Measurements from ENCODE around the gene EIF2B4. TPM values are rescaled to one million over a fixed set of nuclear protein-coding genes. Genes with fewer than 3 reads are reported as not detected.
A peak's percentile ranks its signal among the peaks of the same experiment; 100 is the strongest.

EIF2B4 gene
- total and polyA plus RNA-seq, 2 of the 13 experiments (the other 11 are each of a cell fraction or from before 2014, with no cell fraction given): 91.5 to 96.4 TPM

DNA sequence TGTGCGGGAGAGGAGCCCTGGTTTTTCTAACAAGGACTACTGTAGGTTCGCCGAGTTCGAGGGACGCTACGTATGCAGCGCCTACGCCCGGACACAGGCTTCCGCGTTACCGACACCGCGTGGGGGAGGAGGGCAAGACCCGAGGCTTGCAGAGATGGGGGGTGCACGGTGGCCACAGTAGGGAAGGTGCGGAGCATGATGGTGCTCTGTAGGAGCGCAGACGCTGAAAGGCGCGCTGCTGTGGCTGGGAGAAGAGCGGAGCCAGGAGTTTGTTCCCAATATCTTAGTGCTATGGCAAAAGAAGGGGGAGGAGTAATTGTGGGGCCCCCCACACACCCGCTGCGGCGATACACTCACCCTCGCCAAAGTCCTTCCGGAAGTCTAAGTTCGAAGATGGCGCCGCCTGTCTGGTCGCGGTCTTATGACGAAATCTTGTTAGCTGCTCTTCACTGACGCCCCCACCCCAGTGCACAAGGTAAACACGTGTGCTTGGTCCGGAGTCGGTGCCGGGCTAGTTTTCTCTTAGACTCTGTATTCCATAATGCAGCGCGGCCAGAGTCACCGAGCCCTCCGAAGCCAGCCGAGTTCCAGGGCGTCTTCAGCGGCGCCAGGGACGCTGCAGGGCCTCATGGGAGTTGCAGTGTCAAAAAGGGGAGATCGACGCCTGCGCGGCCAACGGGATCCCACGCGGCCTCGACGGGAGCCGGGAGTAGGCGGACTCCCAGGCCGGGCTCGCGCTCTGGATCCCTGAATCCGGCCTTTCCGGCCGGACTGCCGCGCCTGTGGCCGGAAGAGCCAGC is 13.6 kb downstream of the EIF2B4 start, which contains the start of gene GTF3C2 (continued):
- TF ChIP-seq, protein P1, sequence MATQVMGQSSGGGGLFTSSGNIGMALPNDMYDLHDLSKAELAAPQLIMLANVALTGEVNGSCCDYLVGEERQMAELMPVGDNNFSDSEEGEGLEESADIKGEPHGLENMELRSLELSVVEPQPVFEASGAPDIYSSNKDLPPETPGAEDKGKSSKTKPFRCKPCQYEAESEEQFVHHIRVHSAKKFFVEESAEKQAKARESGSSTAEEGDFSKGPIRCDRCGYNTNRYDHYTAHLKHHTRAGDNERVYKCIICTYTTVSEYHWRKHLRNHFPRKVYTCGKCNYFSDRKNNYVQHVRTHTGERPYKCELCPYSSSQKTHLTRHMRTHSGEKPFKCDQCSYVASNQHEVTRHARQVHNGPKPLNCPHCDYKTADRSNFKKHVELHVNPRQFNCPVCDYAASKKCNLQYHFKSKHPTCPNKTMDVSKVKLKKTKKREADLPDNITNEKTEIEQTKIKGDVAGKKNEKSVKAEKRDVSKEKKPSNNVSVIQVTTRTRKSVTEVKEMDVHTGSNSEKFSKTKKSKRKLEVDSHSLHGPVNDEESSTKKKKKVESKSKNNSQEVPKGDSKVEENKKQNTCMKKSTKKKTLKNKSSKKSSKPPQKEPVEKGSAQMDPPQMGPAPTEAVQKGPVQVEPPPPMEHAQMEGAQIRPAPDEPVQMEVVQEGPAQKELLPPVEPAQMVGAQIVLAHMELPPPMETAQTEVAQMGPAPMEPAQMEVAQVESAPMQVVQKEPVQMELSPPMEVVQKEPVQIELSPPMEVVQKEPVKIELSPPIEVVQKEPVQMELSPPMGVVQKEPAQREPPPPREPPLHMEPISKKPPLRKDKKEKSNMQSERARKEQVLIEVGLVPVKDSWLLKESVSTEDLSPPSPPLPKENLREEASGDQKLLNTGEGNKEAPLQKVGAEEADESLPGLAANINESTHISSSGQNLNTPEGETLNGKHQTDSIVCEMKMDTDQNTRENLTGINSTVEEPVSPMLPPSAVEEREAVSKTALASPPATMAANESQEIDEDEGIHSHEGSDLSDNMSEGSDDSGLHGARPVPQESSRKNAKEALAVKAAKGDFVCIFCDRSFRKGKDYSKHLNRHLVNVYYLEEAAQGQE (IDR thresholded peaks at IDR 0.05; ENCODE audit: borderline replicate concordance in 1 of 2, low read depth in 1 of 2, low read length in 2 of 2): peak in 1 of 2 experiments; percentile 54; a peak in 1 of 4 replicates
- TF ChIP-seq NBN (conservative IDR thresholded peaks at IDR 0.05) (no peak), ZNF619 (CRISPR knock-in tag; IDR thresholded peaks at IDR 0.05) (peak; percentile 83; the same call in 1 of the 2 replicates), ARNTL (CRISPR knock-in tag; IDR thresholded peaks at IDR 0.05) (peak; percentile 94), CENPT (CRISPR knock-in tag; IDR thresholded peaks at IDR 0.05; ENCODE audit: low read depth) (no peak), ZNF354B (CRISPR knock-in tag; IDR thresholded peaks at IDR 0.05) (no peak), IRF2 (CRISPR knock-in tag; IDR thresholded peaks at IDR 0.05) (peak; percentile 67), ZNF451 (CRISPR knock-in tag; IDR thresholded peaks at IDR 0.05) (no peak), HMGA1 (CRISPR knock-in tag; conservative IDR thresholded peaks at IDR 0.05) (no peak), ZNF672 (CRISPR knock-in tag; IDR thresholded peaks at IDR 0.05) (no peak), PPARG (CRISPR knock-in tag; conservative IDR thresholded peaks at IDR 0.05) (no peak; the same call in 1 of the 2 replicates), GFI1 (CRISPR knock-in tag; IDR thresholded peaks at IDR 0.05; ENCODE audit: borderline replicate concordance) (peak; percentile 60; the same call in 1 of the 2 replicates), ARNT2 (CRISPR knock-in tag; IDR thresholded peaks at IDR 0.05; ENCODE audit: low read depth) (peak; percentile 66; the same call in 1 of the 2 replicates), SP2 (CRISPR knock-in tag; IDR thresholded peaks at IDR 0.05) (peak; percentile 67), ZNF841 (CRISPR knock-in tag; IDR thresholded peaks at IDR 0.05; ENCODE audit: borderline replicate concordance) (no peak), HDAC1 (CRISPR knock-in tag; IDR thresholded peaks at IDR 0.05) (peak; percentile 86)
- TF ChIP-seq, protein P2, sequence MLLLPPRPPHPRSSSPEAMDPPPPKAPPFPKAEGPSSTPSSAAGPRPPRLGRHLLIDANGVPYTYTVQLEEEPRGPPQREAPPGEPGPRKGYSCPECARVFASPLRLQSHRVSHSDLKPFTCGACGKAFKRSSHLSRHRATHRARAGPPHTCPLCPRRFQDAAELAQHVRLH (CRISPR knock-in tag; IDR thresholded peaks at IDR 0.05; ENCODE audit: borderline replicate concordance, low read depth): peak; percentile 76; the same call in 1 of the 2 replicates
- TF ChIP-seq, protein P3, sequence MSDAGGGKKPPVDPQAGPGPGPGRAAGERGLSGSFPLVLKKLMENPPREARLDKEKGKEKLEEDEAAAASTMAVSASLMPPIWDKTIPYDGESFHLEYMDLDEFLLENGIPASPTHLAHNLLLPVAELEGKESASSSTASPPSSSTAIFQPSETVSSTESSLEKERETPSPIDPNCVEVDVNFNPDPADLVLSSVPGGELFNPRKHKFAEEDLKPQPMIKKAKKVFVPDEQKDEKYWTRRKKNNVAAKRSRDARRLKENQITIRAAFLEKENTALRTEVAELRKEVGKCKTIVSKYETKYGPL (CRISPR knock-in tag; IDR thresholded peaks at IDR 0.05): peak; percentile 43; the same call in 1 of the 2 replicates
- TF ChIP-seq, protein P4, sequence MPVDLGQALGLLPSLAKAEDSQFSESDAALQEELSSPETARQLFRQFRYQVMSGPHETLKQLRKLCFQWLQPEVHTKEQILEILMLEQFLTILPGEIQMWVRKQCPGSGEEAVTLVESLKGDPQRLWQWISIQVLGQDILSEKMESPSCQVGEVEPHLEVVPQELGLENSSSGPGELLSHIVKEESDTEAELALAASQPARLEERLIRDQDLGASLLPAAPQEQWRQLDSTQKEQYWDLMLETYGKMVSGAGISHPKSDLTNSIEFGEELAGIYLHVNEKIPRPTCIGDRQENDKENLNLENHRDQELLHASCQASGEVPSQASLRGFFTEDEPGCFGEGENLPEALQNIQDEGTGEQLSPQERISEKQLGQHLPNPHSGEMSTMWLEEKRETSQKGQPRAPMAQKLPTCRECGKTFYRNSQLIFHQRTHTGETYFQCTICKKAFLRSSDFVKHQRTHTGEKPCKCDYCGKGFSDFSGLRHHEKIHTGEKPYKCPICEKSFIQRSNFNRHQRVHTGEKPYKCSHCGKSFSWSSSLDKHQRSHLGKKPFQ (CRISPR knock-in tag; IDR thresholded peaks at IDR 0.05; ENCODE audit: insufficient replicate concordance): no peak
- TF ChIP-seq, protein P5, sequence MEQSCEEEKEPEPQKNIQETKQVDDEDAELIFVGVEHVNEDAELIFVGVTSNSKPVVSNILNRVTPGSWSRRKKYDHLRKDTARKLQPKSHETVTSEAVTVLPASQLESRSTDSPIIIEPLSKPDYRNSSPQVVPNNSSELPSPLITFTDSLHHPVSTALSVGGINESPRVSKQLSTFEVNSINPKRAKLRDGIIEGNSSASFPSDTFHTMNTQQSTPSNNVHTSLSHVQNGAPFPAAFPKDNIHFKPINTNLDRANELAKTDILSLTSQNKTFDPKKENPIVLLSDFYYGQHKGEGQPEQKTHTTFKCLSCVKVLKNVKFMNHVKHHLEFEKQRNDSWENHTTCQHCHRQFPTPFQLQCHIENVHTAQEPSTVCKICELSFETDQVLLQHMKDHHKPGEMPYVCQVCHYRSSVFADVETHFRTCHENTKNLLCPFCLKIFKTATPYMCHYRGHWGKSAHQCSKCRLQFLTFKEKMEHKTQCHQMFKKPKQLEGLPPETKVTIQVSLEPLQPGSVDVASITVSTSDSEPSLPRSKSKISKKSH (CRISPR knock-in tag; IDR thresholded peaks at IDR 0.05; ENCODE audit: borderline replicate concordance): peak; percentile 86; the same call in 1 of the 2 replicates
